H54 (cell line): Measurements from ENCODE around the gene EPGN.

Source experiments
- DNase-seq: peaks from one replicate; pipeline ENCODE4 v3.0.0; 2011; ENCODE audit warnings: low spot score, mixed read lengths; ENCODE audit not compliant: insufficient read length
- FAIRE-seq: peaks from 3 replicates; lab custom pipeline; 2011; peaks lifted over from hg19 to GRCh38; lab: Jason Lieb, UNC
- POLR2A ChIP-seq: IDR thresholded peaks from 2 replicates; pipeline ENCODE4 v1.6.1; 2011; ENCODE audit warnings: low read depth, mild to moderate bottlenecking, low read length

EPGN gene, protein sequence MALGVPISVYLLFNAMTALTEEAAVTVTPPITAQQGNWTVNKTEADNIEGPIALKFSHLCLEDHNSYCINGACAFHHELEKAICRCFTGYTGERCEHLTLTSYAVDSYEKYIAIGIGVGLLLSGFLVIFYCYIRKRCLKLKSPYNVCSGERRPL

DNA sequence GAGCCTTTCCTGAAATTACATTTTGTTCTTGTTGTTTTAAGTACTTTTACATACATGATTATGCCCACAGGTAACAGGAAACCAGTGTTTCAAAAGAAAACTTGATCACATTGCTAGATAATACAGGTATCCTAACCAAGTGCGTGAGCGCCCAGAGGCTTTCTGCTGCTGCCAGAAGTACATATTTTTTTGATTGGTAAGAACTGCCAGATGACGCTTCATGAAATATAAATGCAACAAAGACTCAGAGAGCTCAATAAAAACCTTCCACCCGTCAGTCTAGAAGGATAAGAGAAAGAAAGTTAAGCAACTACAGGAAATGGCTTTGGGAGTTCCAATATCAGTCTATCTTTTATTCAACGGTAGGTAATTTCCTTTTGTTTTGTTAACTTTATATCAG is at the start of gene EPGN:
Gene EPGN, plus strand, starts transcription at position 256 of the 400 bp plus-strand sequence. Its CDS starts 64 bp downstream, at position 320.
- no peak for TF ChIP-seq POLR2A
- FAIRE-seq (no peak), DNase-seq (no peak)

DNA sequence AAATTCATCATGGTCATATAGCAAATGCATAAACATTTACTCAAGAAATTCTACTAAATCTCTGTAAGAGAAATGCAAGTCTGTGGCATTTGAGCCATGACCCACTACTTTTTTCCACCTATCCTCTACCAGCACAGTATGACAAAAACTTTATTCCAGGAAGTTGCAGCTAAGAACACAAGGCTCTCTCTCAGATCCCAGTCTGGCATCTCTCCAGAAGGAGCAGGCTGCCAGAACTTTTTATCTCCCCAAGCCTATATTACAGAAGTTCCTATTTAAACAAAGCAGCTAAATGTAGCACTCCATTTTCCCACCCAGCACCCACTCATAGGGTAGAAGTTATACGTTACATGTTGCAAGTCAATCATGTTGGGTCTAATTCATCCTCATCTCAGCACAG is 49.3 kb upstream of the EPGN start:
- DNase-seq (no peak), FAIRE-seq (no peak)
- no peak for TF ChIP-seq POLR2A

GRCh38 chr4:74260036-74260435 is 48.2 kb upstream of the EPGN start:
- DNase-seq (no peak), FAIRE-seq (no peak)
- no peak for TF ChIP-seq POLR2A

- no peak for TF ChIP-seq POLR2A
- FAIRE-seq (no peak), DNase-seq (no peak)
These were observed 45.7 kb upstream of the EPGN start for GRCh38 chr4:74262522-74262921.

DNA sequence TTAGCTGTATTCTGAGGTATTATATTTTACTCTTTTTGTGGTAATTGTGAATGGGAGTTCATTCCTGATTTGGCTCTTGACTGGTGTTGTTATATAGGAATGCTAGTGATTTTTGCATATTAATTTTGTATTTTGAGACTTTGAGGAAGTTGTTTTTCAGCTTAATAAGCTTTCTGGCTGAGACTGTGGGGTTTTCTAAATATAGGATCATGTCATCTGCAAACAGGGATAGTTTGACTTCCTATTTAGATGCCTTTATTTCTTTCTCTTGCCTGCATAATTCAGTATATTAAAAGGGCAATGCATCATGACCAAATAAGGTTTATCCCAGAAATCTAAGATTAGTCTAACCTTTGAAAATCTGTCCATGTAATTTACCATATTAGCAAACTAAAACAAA is 44.7 kb upstream of the EPGN start:
- TF ChIP-seq POLR2A = no peak
- no peak for FAIRE-seq

DNA sequence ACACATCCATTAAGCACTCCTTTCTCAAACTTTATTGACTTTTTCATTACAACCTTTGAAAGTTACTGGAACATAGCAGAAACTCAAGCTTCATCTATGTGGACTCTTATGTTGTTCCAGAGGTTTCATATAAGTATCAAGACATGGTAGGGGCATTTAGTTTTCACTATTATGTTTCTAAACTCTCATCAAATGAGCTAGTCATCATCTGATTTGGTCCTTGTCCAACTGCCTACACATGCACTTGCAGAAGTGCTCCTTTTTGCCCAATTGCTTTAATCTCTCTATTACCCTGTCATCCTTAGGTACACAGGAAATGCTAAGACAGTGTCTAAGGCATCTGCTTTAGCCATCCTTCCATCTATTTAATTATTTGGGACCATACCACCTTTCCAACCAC is 42.2 kb upstream of the EPGN start:
- TF ChIP-seq POLR2A = no peak
- no peak for FAIRE-seq

More for the DNA sequence above, 44.7 kb upstream of the EPGN start:
- DNase-seq = no peak

GRCh38 chr4:74267998-74268606 is 40.2 kb upstream of the EPGN start:
- TF ChIP-seq POLR2A = no peak
- DNase-seq (peak; percentile 5), FAIRE-seq (peak; percentile 48)

More for the DNA sequence above, 42.2 kb upstream of the EPGN start:
- DNase-seq = no peak

DNA sequence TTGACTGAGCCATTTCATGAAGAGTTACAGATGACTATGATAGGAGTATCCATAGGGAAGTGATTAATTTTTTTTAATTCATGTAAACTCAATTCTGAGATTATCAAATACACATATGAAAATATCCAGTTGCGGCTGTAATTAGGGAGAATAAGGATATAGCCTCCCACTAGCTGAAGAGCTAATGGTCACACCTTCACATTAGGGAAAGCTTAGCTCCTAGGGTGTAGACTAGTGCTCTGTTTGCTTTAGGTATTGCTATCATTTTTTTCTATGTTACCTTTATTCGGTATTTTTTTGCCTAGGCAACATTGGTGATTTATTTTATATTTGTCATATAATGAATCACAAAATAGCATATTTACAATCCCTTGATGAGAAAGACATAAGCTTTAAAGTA is 39.6 kb upstream of the EPGN start:
- TF ChIP-seq POLR2A = no peak
- FAIRE-seq (no peak), DNase-seq (no peak)

GRCh38 chr4:74278490-74278889 is 29.8 kb upstream of the EPGN start:
- FAIRE-seq (no peak), DNase-seq (no peak)
- no peak for TF ChIP-seq POLR2A

DNA sequence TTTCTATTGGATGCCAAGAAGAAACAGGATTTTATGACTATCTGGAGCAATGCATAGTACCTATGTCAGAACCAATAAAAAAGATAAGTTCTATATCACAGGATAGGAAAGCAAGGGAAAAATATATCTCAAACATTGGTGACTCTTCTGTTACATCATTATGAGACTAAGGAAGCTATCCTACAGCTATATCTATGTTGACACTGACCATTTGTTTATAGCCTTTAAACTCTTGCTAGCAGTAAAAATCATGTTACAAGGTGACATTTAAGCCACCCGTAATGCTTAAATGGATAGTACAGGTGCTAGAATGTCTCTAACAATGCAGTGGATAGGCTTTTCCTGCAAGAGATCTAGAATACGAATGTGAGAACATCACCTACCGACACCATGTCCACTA is 28.6 kb upstream of the EPGN start:
- FAIRE-seq (no peak), DNase-seq (no peak)
- no peak for TF ChIP-seq POLR2A

GRCh38 chr4:74282926-74283325 is 25.3 kb upstream of the EPGN start:
- FAIRE-seq (no peak), DNase-seq (no peak)
- no peak for TF ChIP-seq POLR2A

- no peak for TF ChIP-seq POLR2A
- FAIRE-seq (peak; percentile 97), DNase-seq (peak; percentile 2)
These were observed 24.7 kb upstream of the EPGN start for GRCh38 chr4:74283614-74284013.

- DNase-seq (peak; percentile 4), FAIRE-seq (peak; percentile 36)
- no peak for TF ChIP-seq POLR2A
These were observed 24.2 kb upstream of the EPGN start for GRCh38 chr4:74284053-74284452.

GRCh38 chr4:74287164-74287563 is 21.1 kb upstream of the EPGN start:
- no peak for TF ChIP-seq POLR2A
- DNase-seq (no peak), FAIRE-seq (no peak)

- DNase-seq (no peak), FAIRE-seq (no peak)
- TF ChIP-seq POLR2A = no peak
These were observed 20.5 kb upstream of the EPGN start for GRCh38 chr4:74287791-74288190.
